ENCODE measurements around the gene P2RY10. TPM values are rescaled to one million over a fixed set of nuclear protein-coding genes. Genes with fewer than 3 reads are reported as not detected.

P2RY10 gene, protein sequence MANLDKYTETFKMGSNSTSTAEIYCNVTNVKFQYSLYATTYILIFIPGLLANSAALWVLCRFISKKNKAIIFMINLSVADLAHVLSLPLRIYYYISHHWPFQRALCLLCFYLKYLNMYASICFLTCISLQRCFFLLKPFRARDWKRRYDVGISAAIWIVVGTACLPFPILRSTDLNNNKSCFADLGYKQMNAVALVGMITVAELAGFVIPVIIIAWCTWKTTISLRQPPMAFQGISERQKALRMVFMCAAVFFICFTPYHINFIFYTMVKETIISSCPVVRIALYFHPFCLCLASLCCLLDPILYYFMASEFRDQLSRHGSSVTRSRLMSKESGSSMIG
- not detected for total RNA-seq

DNA sequence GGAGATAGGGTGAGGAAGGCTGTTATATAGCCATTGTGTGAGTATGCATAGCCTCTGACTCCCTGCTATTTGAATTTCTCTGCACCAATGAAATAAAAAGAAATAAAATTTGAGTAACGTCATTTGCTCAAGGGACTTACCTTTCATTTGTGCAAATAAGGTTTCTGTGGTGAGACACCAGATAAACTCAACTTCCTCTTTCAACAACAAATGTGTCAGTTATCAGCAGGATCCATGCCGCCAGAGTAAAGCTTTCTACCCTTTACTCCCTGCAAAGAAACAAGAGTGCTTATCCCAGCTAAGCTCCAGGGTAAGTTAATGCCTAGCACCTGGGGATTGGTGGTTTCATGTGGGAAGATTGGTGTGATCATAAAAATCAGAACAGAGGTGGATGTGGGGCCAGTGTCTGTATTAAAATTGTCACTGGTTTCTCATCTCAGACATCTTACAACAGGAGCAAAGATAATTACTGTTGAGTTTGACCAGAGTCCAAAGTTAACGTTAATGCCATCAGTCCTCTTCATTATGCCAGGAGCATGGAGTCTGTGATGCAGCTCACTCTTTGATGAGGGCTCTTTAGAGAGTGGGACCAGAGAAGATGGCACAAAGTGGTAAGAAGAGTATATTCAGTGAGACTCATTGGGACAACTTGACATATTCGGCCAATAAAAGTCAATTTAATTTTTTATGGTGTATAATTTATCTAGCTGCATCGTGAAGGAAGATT lies at the start of gene P2RY10:
Gene P2RY10 (plus strand): TSS at position 206 of the 727 bp plus-strand sequence. CDS start 15,130 bp downstream, outside the sequence.
- no peak within 1 kb of the TSS for H3K27ac ChIP-seq
- H3K4me1 ChIP-seq: no peaks in the 10 kb centered on the region
- no peaks in the 10 kb centered on the region for H3K9me3 ChIP-seq
- no peaks in the 10 kb centered on the region for H3K27me3 ChIP-seq
- no peak for DNase-seq (ENCODE audit: low spot score in 2 of 2)
- H3K4me3 ChIP-seq: no peak within 1 kb of the TSS
- TF ChIP-seq, protein P1, sequence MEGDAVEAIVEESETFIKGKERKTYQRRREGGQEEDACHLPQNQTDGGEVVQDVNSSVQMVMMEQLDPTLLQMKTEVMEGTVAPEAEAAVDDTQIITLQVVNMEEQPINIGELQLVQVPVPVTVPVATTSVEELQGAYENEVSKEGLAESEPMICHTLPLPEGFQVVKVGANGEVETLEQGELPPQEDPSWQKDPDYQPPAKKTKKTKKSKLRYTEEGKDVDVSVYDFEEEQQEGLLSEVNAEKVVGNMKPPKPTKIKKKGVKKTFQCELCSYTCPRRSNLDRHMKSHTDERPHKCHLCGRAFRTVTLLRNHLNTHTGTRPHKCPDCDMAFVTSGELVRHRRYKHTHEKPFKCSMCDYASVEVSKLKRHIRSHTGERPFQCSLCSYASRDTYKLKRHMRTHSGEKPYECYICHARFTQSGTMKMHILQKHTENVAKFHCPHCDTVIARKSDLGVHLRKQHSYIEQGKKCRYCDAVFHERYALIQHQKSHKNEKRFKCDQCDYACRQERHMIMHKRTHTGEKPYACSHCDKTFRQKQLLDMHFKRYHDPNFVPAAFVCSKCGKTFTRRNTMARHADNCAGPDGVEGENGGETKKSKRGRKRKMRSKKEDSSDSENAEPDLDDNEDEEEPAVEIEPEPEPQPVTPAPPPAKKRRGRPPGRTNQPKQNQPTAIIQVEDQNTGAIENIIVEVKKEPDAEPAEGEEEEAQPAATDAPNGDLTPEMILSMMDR (IDR thresholded peaks at IDR 0.05): no peak
- intact Hi-C loops (cut with DNase I): no loop called here
- H3K36me3 ChIP-seq: no peaks in the 10 kb centered on the region

DNA sequence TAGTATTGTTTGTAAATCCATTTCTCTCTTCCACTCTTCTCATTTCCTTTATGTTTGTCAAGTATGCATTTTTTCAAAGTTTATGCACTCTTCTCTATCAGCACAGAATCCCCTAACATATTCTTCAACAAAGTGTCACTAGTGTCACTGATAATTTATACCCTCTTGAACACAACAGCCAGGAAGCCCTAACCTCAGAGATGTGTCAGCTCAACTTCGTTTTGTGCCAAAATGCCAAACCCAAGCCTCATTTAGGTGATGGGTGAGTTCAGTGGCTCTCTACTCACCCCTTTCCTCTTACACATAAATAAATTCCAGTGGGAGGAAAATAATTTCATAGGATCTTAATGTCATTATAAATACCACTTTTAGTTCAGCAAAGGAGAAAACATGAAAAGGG lies 22.4 kb upstream of the P2RY10 start:
- DNase-seq (ENCODE audit: low spot score in 2 of 2): no peak
- no peaks in the 10 kb centered on the region for H3K36me3 ChIP-seq
- no peak overlapping the region for H3K27ac ChIP-seq
- intact Hi-C loops (cut with DNase I): no loop called here
- H3K4me3 ChIP-seq: no peak overlapping the region
- TF ChIP-seq, protein P1 (IDR thresholded peaks at IDR 0.05): no peak
- no peaks in the 10 kb centered on the region for H3K9me3 ChIP-seq
- H3K4me1 ChIP-seq: no peaks in the 10 kb centered on the region
- H3K27me3 ChIP-seq: no peaks in the 10 kb centered on the region

DNA sequence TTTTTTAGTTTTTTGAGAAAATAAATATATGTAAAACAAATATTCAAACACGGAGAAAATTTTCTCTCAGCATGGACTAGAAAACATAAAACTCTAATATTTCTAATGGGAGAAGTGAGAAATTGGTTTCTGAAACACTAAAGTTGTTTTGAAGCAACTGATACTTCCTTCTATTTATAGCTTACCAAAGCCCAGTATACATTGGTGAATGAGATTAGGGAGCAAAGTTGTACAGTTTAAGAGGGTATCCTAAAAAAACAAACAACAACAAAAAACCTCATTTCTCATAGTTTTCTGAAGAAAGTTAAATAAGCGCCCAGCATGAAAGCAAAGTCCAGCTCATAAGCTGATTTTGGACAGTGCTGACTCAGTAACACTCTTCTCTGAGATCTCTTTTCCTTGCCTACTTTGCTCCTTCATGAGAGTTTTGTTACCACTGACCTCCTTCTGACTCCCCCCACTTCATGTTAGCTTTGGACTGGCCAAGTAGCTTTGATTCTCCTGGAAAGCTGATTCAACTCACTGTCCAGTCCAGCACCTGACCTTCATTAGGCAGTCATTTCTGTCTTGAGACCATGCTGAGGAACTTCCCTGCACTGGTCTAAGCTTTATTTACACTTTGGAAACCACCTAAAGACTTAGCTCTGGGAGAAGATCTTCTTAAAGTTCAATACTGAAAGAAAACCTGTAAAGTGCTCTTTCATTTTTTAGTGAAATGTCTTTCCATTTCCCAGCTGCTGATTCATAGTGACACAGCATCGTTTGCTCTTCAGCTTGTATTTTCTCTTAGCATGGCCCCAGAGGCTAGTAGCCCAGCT lies 21.8 kb upstream of the P2RY10 start:
- no peaks in the 10 kb centered on the region for H3K9me3 ChIP-seq
- H3K27ac ChIP-seq: no peak overlapping the region
- H3K4me3 ChIP-seq: no peak overlapping the region
- TF ChIP-seq, protein P1 (IDR thresholded peaks at IDR 0.05): no peak
- no peaks in the 10 kb centered on the region for H3K27me3 ChIP-seq
- H3K36me3 ChIP-seq: no peaks in the 10 kb centered on the region
- no peak for DNase-seq (ENCODE audit: low spot score in 2 of 2)
- intact Hi-C loops (cut with DNase I): no loop called here
- H3K4me1 ChIP-seq: no peaks in the 10 kb centered on the region

DNA sequence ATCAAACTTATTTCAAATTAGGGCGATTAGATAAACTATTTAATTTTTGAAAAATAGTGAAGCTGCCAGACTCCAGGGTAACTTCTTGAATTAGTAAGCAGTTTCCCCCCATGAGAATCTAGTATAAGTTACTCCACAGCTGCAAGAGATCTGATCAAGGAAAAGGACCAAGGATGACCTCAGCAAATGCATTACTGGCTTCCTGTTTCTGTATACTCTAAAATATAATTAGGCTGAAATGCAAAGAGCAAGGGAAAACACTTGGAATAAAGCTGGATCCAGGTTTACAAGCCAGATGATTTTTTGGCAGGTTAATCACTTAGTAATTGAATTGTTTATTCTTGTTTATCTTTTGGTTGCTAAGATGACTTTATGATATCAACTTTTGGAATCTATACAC lies 13.4 kb upstream of the P2RY10 start:
- H3K4me3 ChIP-seq: no peak overlapping the region
- H3K27ac ChIP-seq: no peak overlapping the region
- TF ChIP-seq, protein P1 (IDR thresholded peaks at IDR 0.05): no peak
- no peaks in the 10 kb centered on the region for H3K36me3 ChIP-seq
- intact Hi-C loops (cut with DNase I): no loop called here
- no peaks in the 10 kb centered on the region for H3K9me3 ChIP-seq
- no peaks in the 10 kb centered on the region for H3K4me1 ChIP-seq
- no peak for DNase-seq (ENCODE audit: low spot score in 2 of 2)
- H3K27me3 ChIP-seq: no peaks in the 10 kb centered on the region

DNA sequence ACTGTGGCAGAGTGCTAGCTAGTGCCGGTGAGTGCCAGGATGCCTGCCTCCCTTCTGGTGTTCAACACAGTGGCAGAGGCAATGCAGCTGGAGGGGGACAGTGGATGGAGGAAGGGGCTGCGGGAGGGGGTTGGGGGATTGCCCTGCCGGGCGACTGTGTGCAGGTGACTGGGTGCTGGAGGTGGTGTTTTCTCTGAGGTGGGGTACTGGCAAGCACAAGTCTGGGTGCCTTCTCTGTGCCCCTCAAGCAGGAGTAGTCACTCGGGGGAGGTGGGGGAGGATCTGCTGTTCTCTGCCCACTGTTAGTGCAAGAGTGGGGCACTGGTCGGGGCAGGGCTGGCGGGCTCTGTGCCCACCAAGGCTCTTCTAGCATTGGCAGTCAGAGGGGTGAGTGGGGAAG lies 10.3 kb upstream of the P2RY10 start:
- intact Hi-C loops (cut with DNase I): no loop called here

More for the DNA sequence above, 10.3 kb upstream of the P2RY10 start:
- no peaks in the 10 kb centered on the region for H3K36me3 ChIP-seq
- no peaks in the 10 kb centered on the region for H3K27me3 ChIP-seq
- H3K9me3 ChIP-seq: no peaks in the 10 kb centered on the region
- TF ChIP-seq, protein P1 (IDR thresholded peaks at IDR 0.05): no peak
- no peaks in the 10 kb centered on the region for H3K4me1 ChIP-seq
- no peak for DNase-seq (ENCODE audit: low spot score in 2 of 2)
- no peak overlapping the region for H3K4me3 ChIP-seq
- H3K27ac ChIP-seq: no peak overlapping the region

Measured in ascending aorta (tissue), 2 donors.